GM12878 (cell line): ENCODE data around the gene RCAN2. TPM values are rescaled to one million over a fixed set of nuclear protein-coding genes. Genes with fewer than 3 reads are reported as not detected.

Experiments used
- ATAC-seq: fragments of 200-7000 bp; cut with Tn5 transposase; 3 replicates; pipeline ENCODE4 v1.9.1; 2020; ENCODE audit warnings: mild to moderate bottlenecking, moderate library complexity
- BruUV-seq: library from RNA; stranded (reverse); fragments of 400-500 nt; replicated peaks from 2 replicates; lab custom pipeline; 2021; lab: Mats Ljungman, UMichigan
- CTCF ChIA-PET: fragments of 300-600 bp; sonication (Branson Sonifier 250); formaldehyde crosslinking; extraction: SDS; loops from one replicate; lab custom pipeline; 2021; ENCODE audit warnings: inconsistent platforms; lab: Yijun Ruan, JAX
- POLR2A ChIA-PET: fragments of 350-600 bp; formaldehyde crosslinking; extraction: SDS; loops from one replicate; lab custom pipeline; 2021; ENCODE audit warnings: inconsistent platforms; lab: Charles Lee
- RAD21 ChIA-PET: fragments of 300-600 bp; sonication (Branson Sonifier 250); formaldehyde crosslinking; loops from one replicate; lab custom pipeline; 2023; ENCODE audit warnings: antibody characterized with exemption; ENCODE audit not compliant: unreplicated experiment; lab: Charles Lee
- SMC1A ChIA-PET: fragments of 300-600 bp; sonication (Branson Sonifier 250); formaldehyde crosslinking; loops from one replicate; lab custom pipeline; 2023; ENCODE audit not compliant: unreplicated experiment, uncharacterized antibody; lab: Charles Lee
- DNase-seq: peaks from one replicate; pipeline ENCODE4 v3.0.0-alpha.2; 2011; ENCODE audit warnings: low read depth, low spot score
- FAIRE-seq: peaks from 3 replicates; lab custom pipeline; 2011; peaks lifted over from hg19 to GRCh38; lab: Jason Lieb, UNC
- H2AFZ ChIP-seq: 2 replicates; pipeline ENCODE4 v1.6.0; 2011; ENCODE audit warnings: low read depth, low read length, control low read depth; ENCODE audit not compliant: control insufficient read depth
- H3K27ac ChIP-seq: 2 replicates; pipeline ENCODE4 v1.5.1; 2011; ENCODE audit warnings: control low read depth; ENCODE audit not compliant: control insufficient read depth, insufficient read depth
- H3K27me3 ChIP-seq, 2 experiments: replicated peaks in 1 of 2; 2 replicates each; pipeline versions ENCODE4 v1.6.0 to v1.6.1; 2011; ENCODE audit warnings: low read length in 1 of 2; ENCODE audit not compliant: control insufficient read depth in 2 of 2, insufficient read depth in 2 of 2
- H3K36me3 ChIP-seq, 2 experiments: 2 replicates each; pipeline ENCODE4 v1.5.1; 2011; ENCODE audit warnings: low read length in 1 of 2; ENCODE audit not compliant: control insufficient read depth in 2 of 2, insufficient read depth in 2 of 2
- H3K4me1 ChIP-seq: 2 replicates; pipeline ENCODE4 v1.6.1; 2011; ENCODE audit warnings: mild to moderate bottlenecking, low read length, moderate library complexity, mixed read lengths; ENCODE audit not compliant: control insufficient read depth, insufficient read depth
- H3K4me2 ChIP-seq: 2 replicates; pipeline ENCODE4 v1.6.0; 2011; ENCODE audit warnings: control low read depth; ENCODE audit not compliant: control insufficient read depth, insufficient read depth
- H3K4me3 ChIP-seq: fragments of 200-600 bp; sonication (generic); 2 replicates; pipeline ENCODE4 v1.5.1; 2016
- H3K79me2 ChIP-seq: 2 replicates; pipeline ENCODE4 v1.6.0; 2011; ENCODE audit warnings: low read length; ENCODE audit not compliant: control insufficient read depth, insufficient read depth
- H3K9ac ChIP-seq: 2 replicates; pipeline ENCODE4 v1.8.0; 2011; ENCODE audit warnings: low read length, control low read depth, mixed read lengths; ENCODE audit not compliant: control insufficient read depth, insufficient read depth
- H3K9me3 ChIP-seq: replicated peaks from 3 replicates; pipeline ENCODE4 v1.5.1; 2011; ENCODE audit warnings: mild to moderate bottlenecking, low read length; ENCODE audit not compliant: control insufficient read depth, insufficient read depth
- H4K20me1 ChIP-seq: 2 replicates; pipeline ENCODE4 v1.6.0; 2011; ENCODE audit not compliant: control insufficient read depth, insufficient read depth
- BMI1 ChIP-seq: fragments of 450-650 bp; IDR thresholded peaks from 2 replicates; pipeline ENCODE4 v1.6.1; 2016; ENCODE audit warnings: mild to moderate bottlenecking, moderate library complexity, borderline replicate concordance
- BRCA1 ChIP-seq: IDR thresholded peaks from 2 replicates; pipeline ENCODE4 v1.6.1; 2011; ENCODE audit warnings: low read depth, low read length, improper control_type of control experiment
- CREM ChIP-seq: IDR thresholded peaks from 2 replicates; pipeline ENCODE4 v1.6.1; 2014; ENCODE audit warnings: antibody characterized with exemption, low read depth
- MYC ChIP-seq: IDR thresholded peaks from 2 replicates; pipeline ENCODE4 v1.6.1; 2011; ENCODE audit warnings: mild to moderate bottlenecking, low read length, moderate library complexity, inconsistent platforms; ENCODE audit not compliant: insufficient read depth, insufficient replicate concordance, insufficient read length, severe bottlenecking
- NFYA ChIP-seq: IDR thresholded peaks from 2 replicates; pipeline ENCODE4 v1.6.1; 2011; ENCODE audit warnings: low read depth, mild to moderate bottlenecking, low read length, improper control_type of control experiment, borderline replicate concordance
- NR2C1 ChIP-seq: fragments of 450-650 bp; IDR thresholded peaks from 2 replicates; pipeline ENCODE4 v1.6.1; 2017; ENCODE audit warnings: antibody characterized with exemption, mild to moderate bottlenecking, moderate library complexity
- NRF1 ChIP-seq: conservative IDR thresholded peaks from 2 replicates; pipeline ENCODE4 v1.6.1; 2011; ENCODE audit warnings: mild to moderate bottlenecking, low read depth, low read length, improper control_type of control experiment
- RCOR1 ChIP-seq: conservative IDR thresholded peaks from 2 replicates; pipeline ENCODE4 v1.6.1; 2012; ENCODE audit warnings: low read depth, low read length, improper control_type of control experiment
- RELA ChIP-seq: fragments of 450-650 bp; IDR thresholded peaks from 2 replicates; pipeline ENCODE4 v1.8.0; 2014; ENCODE audit warnings: borderline replicate concordance; ENCODE audit not compliant: partially characterized antibody
- WRNIP1 ChIP-seq: IDR thresholded peaks from 2 replicates; pipeline ENCODE4 v1.6.1; 2011; ENCODE audit warnings: low read depth, low read length, improper control_type of control experiment, borderline replicate concordance
- WGBS: methylation state at CpG from one replicate; pipeline ENCODE4 v1.1.6; 2016; ENCODE audit warnings: low lambda C conversion rate; ENCODE audit not compliant: insufficient replicate concordance, insufficient coverage; ENCODE audit errors: missing lambda C conversion rate; 5-methylcytosine and 5-hydroxymethylcytosine counted together
- in situ Hi-C: fragments of 300-500 bp; cut with MboI; formaldehyde crosslinking; loops from 9 replicates; pipeline ENCODE4 v1.14.3; 2018; ENCODE audit warnings: mixed read lengths
- intact Hi-C: fragments of 100-400 bp; cut with micrococcal nuclease; formaldehyde crosslinking; loops from one replicate; pipeline ENCODE4 v1.14.2; 2022; ENCODE audit not compliant: unreplicated experiment
- polyA plus RNA-seq, 11 experiments: library from polyadenylated mRNA; depleted of rRNA in 4 of 11; unstranded in 6 of 11; stranded (reverse) in 5 of 11; fragments of >200 nt; fragmentation: Nextera tagmentation in 4 of 11; fragmentation: Illumina TruSeq in 1 of 11; extraction: Ambion mirVana in 4 of 11; extraction: Trizol in 1 of 11; gene quantifications; 1 replicate in 1 of 11; 2 replicates in 10 of 11; pipeline versions ENCODE4 v1.2.1 to v1.2.3, GENCODE V29; 2011 to 2016; ENCODE audit warnings: inconsistent platforms in 2 of 11, missing spikeins in 2 of 11, low read depth in 1 of 11
- total RNA-seq, 4 experiments: library from RNA; depleted of rRNA in 3 of 4; stranded (reverse); fragments of >200 nt in 3 of 4; fragmentation: Illumina TruSeq in 1 of 4; extraction: Trizol in 1 of 4; gene quantifications; 2 replicates each; pipeline versions ENCODE4 v1.2.1 to v1.2.3, GENCODE V29; 2013 to 2021
- TF ChIP-seq, protein P1 (sequence below): fragments of 450-650 bp; IDR thresholded peaks from 2 replicates; pipeline ENCODE4 v1.6.1; 2017; ENCODE audit warnings: low read depth, mild to moderate bottlenecking, moderate library complexity
- TF ChIP-seq, protein P2 (sequence below): fragments of 150-350 bp; IDR thresholded peaks from 2 replicates; pipeline ENCODE4 v1.6.1; 2016; ENCODE audit warnings: low read depth, low read length

Gene RCAN2
- total and polyA plus RNA-seq, 10 of the 15 experiments (the other 5 are each of a cell fraction or from before 2014, with no cell fraction given), result 0.06 TPM; not detected in 9

- Histone ChIP-seq H3K4me1 (no peaks in the 10 kb centered on the region), H3K27ac (no peak overlapping the region), H3K4me2 (no peak overlapping the region), H3K4me3 (no peak overlapping the region), H3K79me2 (no peaks in the 10 kb centered on the region), H3K27me3 (no peaks in the 10 kb centered on the region; a peak in 1 of 4 replicates), H3K36me3 (no peaks in the 10 kb centered on the region), H4K20me1 (no peaks in the 10 kb centered on the region), H3K9ac (no peak overlapping the region), H2AFZ (no peak overlapping the region), H3K9me3 (no peaks in the 10 kb centered on the region)
- RAD21 ChIA-PET, result interaction anchor here (0.6 kb wide), 1 partner anchor 827 kb away, joined by 4 read pairs; no protein-coding TSS in a partner anchor
- FAIRE-seq (no peak), ATAC-seq (no peak), DNase-seq (no peak)
- no TSS peak for BruUV-seq
- POLR2A ChIA-PET, result no interaction called here
- SMC1A ChIA-PET, result interaction anchor here (1.4 kb wide), 1 partner anchor 12 kb away, joined by 3 read pairs; no protein-coding TSS in a partner anchor
- CTCF ChIA-PET, result interaction anchor here (0.7 kb wide), 1 partner anchor 8 kb away, joined by 3 read pairs; no protein-coding TSS in a partner anchor
- intact Hi-C loops, result no loop called here
- TF ChIP-seq MYC, result no peak
- no peak for TF ChIP-seq BRCA1
- no peak for TF ChIP-seq NR2C1
- TF ChIP-seq, protein P1, sequence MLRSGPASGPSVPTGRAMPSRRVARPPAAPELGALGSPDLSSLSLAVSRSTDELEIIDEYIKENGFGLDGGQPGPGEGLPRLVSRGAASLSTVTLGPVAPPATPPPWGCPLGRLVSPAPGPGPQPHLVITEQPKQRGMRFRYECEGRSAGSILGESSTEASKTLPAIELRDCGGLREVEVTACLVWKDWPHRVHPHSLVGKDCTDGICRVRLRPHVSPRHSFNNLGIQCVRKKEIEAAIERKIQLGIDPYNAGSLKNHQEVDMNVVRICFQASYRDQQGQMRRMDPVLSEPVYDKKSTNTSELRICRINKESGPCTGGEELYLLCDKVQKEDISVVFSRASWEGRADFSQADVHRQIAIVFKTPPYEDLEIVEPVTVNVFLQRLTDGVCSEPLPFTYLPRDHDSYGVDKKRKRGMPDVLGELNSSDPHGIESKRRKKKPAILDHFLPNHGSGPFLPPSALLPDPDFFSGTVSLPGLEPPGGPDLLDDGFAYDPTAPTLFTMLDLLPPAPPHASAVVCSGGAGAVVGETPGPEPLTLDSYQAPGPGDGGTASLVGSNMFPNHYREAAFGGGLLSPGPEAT, result no peak
- in situ Hi-C loops, result no loop called here
These were observed 211.4 kb downstream of the RCAN2 start for GRCh38 chr6:46279874-46280273.

GRCh38 chr6:46276576-46277142 lies 214.6 kb downstream of the RCAN2 start:
- Histone ChIP-seq H3K36me3 (no peaks in the 10 kb centered on the region), H3K27ac (no peak overlapping the region), H3K4me2 (no peak overlapping the region), H4K20me1 (no peaks in the 10 kb centered on the region), H3K79me2 (no peaks in the 10 kb centered on the region), H3K27me3 (no peaks in the 10 kb centered on the region), H3K4me1 (no peaks in the 10 kb centered on the region), H3K9ac (no peak overlapping the region), H2AFZ (no peak overlapping the region), H3K4me3 (no peak overlapping the region), H3K9me3 (no peaks in the 10 kb centered on the region)
- intact Hi-C loops, result no loop called here
- no TSS peak for BruUV-seq
- no peak for DNase-seq
- 0% methylated on average over 2 of the region's 2 CpGs for WGBS
- POLR2A ChIA-PET, result no interaction called here
- SMC1A ChIA-PET, result interaction anchor here (1.0 to 1.2 kb wide), 2 partner anchors 11 to 17 kb away, joined by 3 to 5 read pairs; no protein-coding TSS in a partner anchor
- FAIRE-seq, result no peak
- in situ Hi-C loops, result no loop called here
- RAD21 ChIA-PET, result no interaction called here
- no peak for ATAC-seq
- CTCF ChIA-PET, result no interaction called here
- no peak for TF ChIP-seq WRNIP1
- TF ChIP-seq CREM, result no peak
- no peak for TF ChIP-seq NFYA
- no peak for TF ChIP-seq BMI1
- no peak for TF ChIP-seq NRF1
- no peak for TF ChIP-seq RELA
- TF ChIP-seq, protein P2, sequence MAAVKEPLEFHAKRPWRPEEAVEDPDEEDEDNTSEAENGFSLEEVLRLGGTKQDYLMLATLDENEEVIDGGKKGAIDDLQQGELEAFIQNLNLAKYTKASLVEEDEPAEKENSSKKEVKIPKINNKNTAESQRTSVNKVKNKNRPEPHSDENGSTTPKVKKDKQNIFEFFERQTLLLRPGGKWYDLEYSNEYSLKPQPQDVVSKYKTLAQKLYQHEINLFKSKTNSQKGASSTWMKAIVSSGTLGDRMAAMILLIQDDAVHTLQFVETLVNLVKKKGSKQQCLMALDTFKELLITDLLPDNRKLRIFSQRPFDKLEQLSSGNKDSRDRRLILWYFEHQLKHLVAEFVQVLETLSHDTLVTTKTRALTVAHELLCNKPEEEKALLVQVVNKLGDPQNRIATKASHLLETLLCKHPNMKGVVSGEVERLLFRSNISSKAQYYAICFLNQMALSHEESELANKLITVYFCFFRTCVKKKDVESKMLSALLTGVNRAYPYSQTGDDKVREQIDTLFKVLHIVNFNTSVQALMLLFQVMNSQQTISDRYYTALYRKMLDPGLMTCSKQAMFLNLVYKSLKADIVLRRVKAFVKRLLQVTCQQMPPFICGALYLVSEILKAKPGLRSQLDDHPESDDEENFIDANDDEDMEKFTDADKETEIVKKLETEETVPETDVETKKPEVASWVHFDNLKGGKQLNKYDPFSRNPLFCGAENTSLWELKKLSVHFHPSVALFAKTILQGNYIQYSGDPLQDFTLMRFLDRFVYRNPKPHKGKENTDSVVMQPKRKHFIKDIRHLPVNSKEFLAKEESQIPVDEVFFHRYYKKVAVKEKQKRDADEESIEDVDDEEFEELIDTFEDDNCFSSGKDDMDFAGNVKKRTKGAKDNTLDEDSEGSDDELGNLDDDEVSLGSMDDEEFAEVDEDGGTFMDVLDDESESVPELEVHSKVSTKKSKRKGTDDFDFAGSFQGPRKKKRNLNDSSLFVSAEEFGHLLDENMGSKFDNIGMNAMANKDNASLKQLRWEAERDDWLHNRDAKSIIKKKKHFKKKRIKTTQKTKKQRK, result no peak
- TF ChIP-seq RCOR1, result no peak
